Measurements from ENCODE around the gene TBC1D19. TPM values are rescaled to one million over a fixed set of nuclear protein-coding genes. Genes with fewer than 3 reads are reported as not detected.

TBC1D19 gene
- total RNA-seq, 1 experiment from 2014 or later = 12.8 TPM

DNA sequence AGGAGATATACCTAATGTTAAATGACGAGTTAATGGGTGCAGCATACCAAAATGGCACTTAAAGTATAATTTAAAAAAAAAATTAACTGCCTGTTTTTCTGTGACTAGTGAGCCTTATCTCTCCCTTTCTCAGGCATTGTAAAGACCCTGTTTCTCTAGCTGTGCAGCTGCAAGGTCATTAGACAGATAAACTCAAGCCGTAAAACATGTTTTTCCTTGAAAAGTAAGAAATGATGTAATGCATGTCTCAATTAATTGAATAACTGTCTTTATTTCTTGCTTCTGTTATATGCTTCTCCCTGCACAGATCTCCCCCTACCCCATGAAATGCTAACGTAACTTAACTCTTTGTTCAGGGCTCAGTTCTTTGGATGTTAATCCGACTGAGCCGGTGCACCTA, 10.5 kb downstream of the TBC1D19 start:
- no peaks in the 10 kb centered on the region for H3K36me3 ChIP-seq (ENCODE audit: low read depth)
- no peaks in the 10 kb centered on the region for H3K9me2 ChIP-seq (ENCODE audit: insufficient read depth)
- ChIA-PET POLR2A (ENCODE audit: unreplicated experiment) (no interaction called here), CTCF (no interaction called here)
- H2AFZ ChIP-seq = no peak overlapping the region
- 0 out of 2 replicates have a peak, but pooled peaks cover 4% of the 10 kb centered on the region for H3F3A ChIP-seq (ENCODE audit: insufficient read depth, low read depth)
- TF ChIP-seq, protein P1, sequence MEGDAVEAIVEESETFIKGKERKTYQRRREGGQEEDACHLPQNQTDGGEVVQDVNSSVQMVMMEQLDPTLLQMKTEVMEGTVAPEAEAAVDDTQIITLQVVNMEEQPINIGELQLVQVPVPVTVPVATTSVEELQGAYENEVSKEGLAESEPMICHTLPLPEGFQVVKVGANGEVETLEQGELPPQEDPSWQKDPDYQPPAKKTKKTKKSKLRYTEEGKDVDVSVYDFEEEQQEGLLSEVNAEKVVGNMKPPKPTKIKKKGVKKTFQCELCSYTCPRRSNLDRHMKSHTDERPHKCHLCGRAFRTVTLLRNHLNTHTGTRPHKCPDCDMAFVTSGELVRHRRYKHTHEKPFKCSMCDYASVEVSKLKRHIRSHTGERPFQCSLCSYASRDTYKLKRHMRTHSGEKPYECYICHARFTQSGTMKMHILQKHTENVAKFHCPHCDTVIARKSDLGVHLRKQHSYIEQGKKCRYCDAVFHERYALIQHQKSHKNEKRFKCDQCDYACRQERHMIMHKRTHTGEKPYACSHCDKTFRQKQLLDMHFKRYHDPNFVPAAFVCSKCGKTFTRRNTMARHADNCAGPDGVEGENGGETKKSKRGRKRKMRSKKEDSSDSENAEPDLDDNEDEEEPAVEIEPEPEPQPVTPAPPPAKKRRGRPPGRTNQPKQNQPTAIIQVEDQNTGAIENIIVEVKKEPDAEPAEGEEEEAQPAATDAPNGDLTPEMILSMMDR (conservative IDR thresholded peaks at IDR 0.05) = no peak
- TF ChIP-seq EZH2 (IDR thresholded peaks at IDR 0.05; ENCODE audit: low read depth) = no peak
- no peaks in the 10 kb centered on the region for H3K79me2 ChIP-seq (ENCODE audit: low read depth)
- no peak overlapping the region for H3K27ac ChIP-seq
- H3K4me2 ChIP-seq = no peak overlapping the region
- no peak for DNase-seq
- H3K4me3 ChIP-seq = no peak overlapping the region
- no TSS peak for BruUV-seq (replicated peaks)
- intact Hi-C loops (cut with micrococcal nuclease; ENCODE audit: unreplicated experiment) = no loop called here
- H4K20me1 ChIP-seq (ENCODE audit: insufficient read depth) = no peaks in the 10 kb centered on the region
- H3K27me3 ChIP-seq (ENCODE audit: insufficient read depth, low read depth) = no peaks in the 10 kb centered on the region
- no peaks in the 10 kb centered on the region for H3K4me1 ChIP-seq (replicated peaks; ENCODE audit: insufficient read depth)
- H3K9me3 ChIP-seq (ENCODE audit: insufficient read depth, low read depth) = no peaks in the 10 kb centered on the region

DNA sequence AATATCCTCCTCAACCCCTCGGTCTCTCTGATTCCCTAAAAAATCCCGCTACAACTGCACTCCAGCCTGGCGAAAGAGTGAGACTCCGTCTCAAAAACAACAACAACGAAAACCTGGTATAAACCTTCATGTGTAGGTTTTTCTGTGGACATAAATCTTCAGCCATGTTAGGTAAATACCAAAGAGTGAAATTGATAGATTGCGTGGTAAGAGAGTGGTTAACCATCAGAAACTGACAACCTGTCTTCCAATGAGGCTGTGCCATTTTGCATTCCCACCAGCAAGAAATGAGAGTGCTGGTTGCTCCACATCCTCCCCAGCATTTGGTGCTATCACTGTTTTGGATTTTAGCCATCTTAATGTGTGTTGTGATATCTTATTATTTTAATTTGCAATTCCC, 10.9 kb downstream of the TBC1D19 start:
- H3F3A ChIP-seq (ENCODE audit: insufficient read depth, low read depth) = 0 out of 2 replicates have a peak, but pooled peaks cover 4% of the 10 kb centered on the region
- H3K9me2 ChIP-seq (ENCODE audit: insufficient read depth) = no peaks in the 10 kb centered on the region
- no peak overlapping the region for H2AFZ ChIP-seq
- intact Hi-C loops (cut with micrococcal nuclease; ENCODE audit: unreplicated experiment) = no loop called here
- H3K4me3 ChIP-seq = no peak overlapping the region
- CTCF ChIA-PET = no interaction called here
- no peaks in the 10 kb centered on the region for H3K36me3 ChIP-seq (ENCODE audit: low read depth)
- H3K4me2 ChIP-seq = no peak overlapping the region
- no peaks in the 10 kb centered on the region for H3K79me2 ChIP-seq (ENCODE audit: low read depth)
- no peaks in the 10 kb centered on the region for H3K9me3 ChIP-seq (ENCODE audit: insufficient read depth, low read depth)
- no peaks in the 10 kb centered on the region for H3K4me1 ChIP-seq (replicated peaks; ENCODE audit: insufficient read depth)
- DNase-seq = no peak
- no peaks in the 10 kb centered on the region for H4K20me1 ChIP-seq (ENCODE audit: insufficient read depth)
- no TSS peak for BruUV-seq (replicated peaks)
- TF ChIP-seq, protein P1 (conservative IDR thresholded peaks at IDR 0.05) = no peak
- no peak for TF ChIP-seq EZH2 (IDR thresholded peaks at IDR 0.05; ENCODE audit: low read depth)
- POLR2A ChIA-PET (ENCODE audit: unreplicated experiment) = no interaction called here
- H3K27ac ChIP-seq = no peak overlapping the region
- no peaks in the 10 kb centered on the region for H3K27me3 ChIP-seq (ENCODE audit: insufficient read depth, low read depth)

DNA sequence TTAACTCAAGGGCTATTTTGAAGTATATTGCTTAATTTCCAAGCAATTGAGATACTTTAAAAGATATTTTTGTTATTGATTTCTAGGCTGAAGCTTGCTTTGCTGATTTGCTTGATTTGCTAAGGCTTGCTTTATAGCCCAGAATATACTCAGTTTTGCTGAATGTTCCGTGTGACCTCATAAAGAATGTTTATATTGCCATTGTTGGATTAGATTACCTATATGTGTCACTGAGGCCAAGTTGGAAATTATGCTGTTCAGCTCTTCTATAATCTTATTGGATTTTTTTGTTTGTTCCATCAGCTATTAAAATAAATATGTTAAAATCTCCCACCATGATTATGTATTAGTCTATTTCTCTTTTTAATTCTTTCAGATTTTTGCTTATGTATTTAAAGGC, 13.0 kb downstream of the TBC1D19 start:
- BruUV-seq (replicated peaks) = no TSS peak
- no peaks in the 10 kb centered on the region for H3K79me2 ChIP-seq (ENCODE audit: low read depth)
- CTCF ChIA-PET = no interaction called here

More for the DNA sequence above, 13.0 kb downstream of the TBC1D19 start:
- Histone ChIP-seq H3K9me3 (ENCODE audit: insufficient read depth, low read depth) (no peaks in the 10 kb centered on the region), H3K27me3 (ENCODE audit: insufficient read depth, low read depth) (no peaks in the 10 kb centered on the region), H3K27ac (no peak overlapping the region), H3K4me2 (no peak overlapping the region), H2AFZ (no peak overlapping the region), H3K36me3 (ENCODE audit: low read depth) (no peaks in the 10 kb centered on the region), H3K4me1 (replicated peaks; ENCODE audit: insufficient read depth) (no peaks in the 10 kb centered on the region), H3K9me2 (ENCODE audit: insufficient read depth) (no peaks in the 10 kb centered on the region), H3F3A (ENCODE audit: insufficient read depth, low read depth) (no peaks in the 10 kb centered on the region), H3K4me3 (no peak overlapping the region), H4K20me1 (ENCODE audit: insufficient read depth) (no peaks in the 10 kb centered on the region)
- POLR2A ChIA-PET (ENCODE audit: unreplicated experiment) = interaction anchor here (0.7 kb wide), 1 partner anchor 729 kb away, joined by 11 read pairs; no protein-coding TSS in a partner anchor
- DNase-seq = no peak
- intact Hi-C loops (cut with micrococcal nuclease; ENCODE audit: unreplicated experiment) = no loop called here
- TF ChIP-seq EZH2 (IDR thresholded peaks at IDR 0.05; ENCODE audit: low read depth) = no peak
- TF ChIP-seq, protein P1 (conservative IDR thresholded peaks at IDR 0.05) = no peak
